PC-3 (cell line): ENCODE results near the gene MYO16. TPM values are rescaled to one million over a fixed set of nuclear protein-coding genes. Genes with fewer than 3 reads are reported as not detected.

Experiments
- ATAC-seq: fragments of 200-7000 bp; cut with Tn5 transposase; 2 replicates; pipeline ENCODE4 v1.9.1; 2020; ENCODE audit warnings: mild to moderate bottlenecking, moderate library complexity
- BruUV-seq: library from RNA; stranded (reverse); fragments of 400-500 nt; replicated peaks from 2 replicates; lab custom pipeline; 2021; lab: Mats Ljungman, UMichigan
- CTCF ChIA-PET: fragments of 300-600 bp; sonication (Branson Sonifier 250); formaldehyde crosslinking; loops from one replicate; lab custom pipeline; 2022; ENCODE audit warnings: antibody characterized with exemption; lab: Charles Lee
- POLR2A ChIA-PET: fragments of 300-600 bp; sonication (Branson Sonifier 250); formaldehyde crosslinking; loops from one replicate; lab custom pipeline; 2022; ENCODE audit warnings: antibody characterized with exemption; ENCODE audit not compliant: unreplicated experiment; lab: Charles Lee
- DNase-seq: peaks from one replicate; pipeline ENCODE4 v3.0.0-alpha.2; 2015
- H2AFZ ChIP-seq: fragments of 300-600 bp; sonication (generic); 2 replicates; pipeline ENCODE4 v1.6.0; 2016; ENCODE audit warnings: antibody characterized with exemption, low read length
- H3F3A ChIP-seq: fragments of 300-600 bp; sonication (generic); one replicate; pipeline ENCODE4 v1.6.0; 2017; ENCODE audit warnings: antibody characterized with exemption, low read length, control low read depth, mild to moderate bottlenecking; ENCODE audit not compliant: unreplicated experiment
- H3K27ac ChIP-seq: fragments of 300-600 bp; sonication (generic); 2 replicates; pipeline ENCODE4 v1.5.1; 2016; ENCODE audit warnings: mild to moderate bottlenecking, low read length
- H3K27me3 ChIP-seq: fragments of 300-600 bp; sonication (generic); 2 replicates; pipeline ENCODE4 v1.6.1; 2016; ENCODE audit warnings: low read length, mixed read lengths
- H3K36me3 ChIP-seq: fragments of 300-600 bp; sonication (generic); 2 replicates; pipeline ENCODE4 v1.6.1; 2016; ENCODE audit warnings: low read depth, mixed run types, low read length, mixed read lengths
- H3K4me1 ChIP-seq: fragments of 300-600 bp; sonication (generic); 2 replicates; pipeline ENCODE4 v1.5.1; 2016; ENCODE audit warnings: low read length; ENCODE audit not compliant: insufficient read depth
- H3K4me2 ChIP-seq: fragments of 300-600 bp; sonication (generic); 2 replicates; pipeline ENCODE4 v1.6.0; 2016; ENCODE audit warnings: low read length
- H3K4me3 ChIP-seq: fragments of 300-600 bp; sonication (generic); 2 replicates; pipeline ENCODE4 v1.5.1; 2016; ENCODE audit warnings: mild to moderate bottlenecking, low read length, mixed read lengths
- H3K79me2 ChIP-seq: fragments of 300-600 bp; sonication (generic); 2 replicates; pipeline ENCODE4 v1.6.1; 2017; ENCODE audit warnings: low read length, mixed read lengths
- H3K9ac ChIP-seq: fragments of 300-600 bp; sonication (generic); 2 replicates; pipeline ENCODE4 v1.6.0; 2016; ENCODE audit warnings: mild to moderate bottlenecking, low read length
- H3K9me2 ChIP-seq: fragments of 300-600 bp; sonication (generic); replicated peaks from 2 replicates; pipeline ENCODE4 v1.6.1; 2016; ENCODE audit warnings: mixed run types, low read length, mixed read lengths
- H3K9me3 ChIP-seq: fragments of 300-600 bp; sonication (generic); 2 replicates; pipeline ENCODE4 v1.6.1; 2016; ENCODE audit warnings: low read length, mixed read lengths
- H4K20me1 ChIP-seq: fragments of 300-600 bp; sonication (generic); 2 replicates; pipeline ENCODE4 v1.6.1; 2016; ENCODE audit warnings: low read length, mixed read lengths
- CTCF ChIP-seq: fragments of 300-600 bp; sonication (generic); conservative IDR thresholded peaks from 2 replicates; pipeline ENCODE4 v1.5.1; 2017; ENCODE audit warnings: antibody characterized with exemption, low read depth, mild to moderate bottlenecking, low read length
- EZH2 ChIP-seq: fragments of 300-600 bp; sonication (generic); IDR thresholded peaks from one replicate; pipeline ENCODE4 v1.6.1; 2017; ENCODE audit warnings: antibody characterized with exemption, mild to moderate bottlenecking, low read length; ENCODE audit not compliant: unreplicated experiment
- EZH2phosphoT487 ChIP-seq: fragments of 300-600 bp; sonication (generic); IDR thresholded peaks from 2 replicates; pipeline ENCODE4 v1.6.1; 2018; ENCODE audit warnings: mild to moderate bottlenecking, antibody characterized with exemption, low read length, borderline replicate concordance
- intact Hi-C: fragments of 100-400 bp; cut with micrococcal nuclease; formaldehyde crosslinking; loops from 2 replicates; pipeline ENCODE4 v1.9.0; 2023
- total RNA-seq: library from RNA; depleted of rRNA; stranded (reverse); fragments of >200 nt; gene quantifications from 2 replicates; pipeline ENCODE4 v1.2.3, GENCODE V29; 2014

MYO16 gene
- total RNA-seq, 1 experiment from 2014 or later = not detected

DNA sequence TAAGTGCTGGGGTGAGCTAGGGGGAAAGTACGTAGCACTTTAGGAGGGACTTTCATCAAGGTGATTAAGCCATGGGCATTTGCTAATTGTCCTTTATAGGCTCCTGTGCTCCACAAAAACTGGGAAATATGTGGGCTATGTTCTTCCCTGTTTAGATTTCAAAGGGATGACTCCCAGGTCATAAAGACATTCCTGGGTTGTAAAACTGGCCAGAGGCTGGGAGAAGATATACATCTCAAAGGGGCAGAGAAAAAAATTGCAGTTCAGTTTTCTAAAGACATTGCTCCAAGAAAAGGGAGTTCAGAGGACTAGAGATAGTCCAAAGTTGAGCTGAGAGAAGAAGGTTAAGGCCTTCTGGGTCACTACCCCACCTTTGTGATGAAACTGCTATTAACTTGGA lies 204.8 kb downstream of the MYO16 start:
- Histone ChIP-seq H3K9ac (no peak overlapping the region), H4K20me1 (no peaks in the 10 kb centered on the region), H3K9me3 (no peaks in the 10 kb centered on the region), H3K9me2 (no peaks in the 10 kb centered on the region), H3K36me3 (no peaks in the 10 kb centered on the region), H3K79me2 (no peaks in the 10 kb centered on the region), H3F3A (no peaks in the 10 kb centered on the region), H3K27me3 (no peaks in the 10 kb centered on the region), H3K4me3 (no peak overlapping the region), H2AFZ (no peak overlapping the region), H3K4me2 (no peak overlapping the region), H3K27ac (no peak overlapping the region), H3K4me1 (no peaks in the 10 kb centered on the region)
- ChIA-PET POLR2A (interaction anchor here (0.7 kb wide), 1 partner anchor 327 kb away, joined by 3 read pairs; no protein-coding TSS in a partner anchor), CTCF (no interaction called here)
- intact Hi-C loops = no loop called here
- no peak for TF ChIP-seq EZH2phosphoT487
- TF ChIP-seq EZH2 = no peak
- TF ChIP-seq CTCF = no peak
- no peak for ATAC-seq
- BruUV-seq = no TSS peak
- DNase-seq = peak; percentile 2

DNA sequence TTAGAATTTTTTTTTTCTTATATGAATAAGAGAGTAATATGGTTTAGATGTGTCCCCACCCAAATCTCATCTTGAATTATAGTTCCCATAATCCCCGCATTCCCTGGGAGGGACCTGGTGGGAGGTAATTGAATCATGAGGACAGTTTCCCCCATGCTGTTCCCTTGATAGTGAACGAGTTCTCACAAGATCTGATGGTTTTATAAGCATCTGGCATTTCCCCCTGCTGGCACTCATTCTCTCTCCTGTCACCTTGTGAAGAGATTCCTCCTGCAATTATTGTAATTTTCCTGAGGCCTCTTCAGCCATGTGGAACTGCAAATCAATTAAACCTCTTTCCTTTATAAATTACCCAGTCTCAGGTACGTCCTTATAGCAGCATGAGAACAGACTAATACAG lies 205.7 kb downstream of the MYO16 start:
- intact Hi-C loops = no loop called here
- Histone ChIP-seq H3K9me3 (no peaks in the 10 kb centered on the region), H3K9me2 (no peaks in the 10 kb centered on the region), H3K9ac (no peak overlapping the region), H3K27me3 (no peaks in the 10 kb centered on the region), H3F3A (no peaks in the 10 kb centered on the region), H2AFZ (no peak overlapping the region), H3K4me3 (no peak overlapping the region), H3K36me3 (no peaks in the 10 kb centered on the region), H3K4me2 (no peak overlapping the region), H3K79me2 (no peaks in the 10 kb centered on the region), H3K4me1 (no peaks in the 10 kb centered on the region), H4K20me1 (no peaks in the 10 kb centered on the region), H3K27ac (no peak overlapping the region)
- TF ChIP-seq EZH2 (no peak), CTCF (no peak), EZH2phosphoT487 (no peak)
- BruUV-seq = no TSS peak
- CTCF ChIA-PET = no interaction called here
- DNase-seq = no peak
- POLR2A ChIA-PET = no interaction called here
- ATAC-seq = no peak

GRCh38 chr13:108850691-108851090 lies 221.3 kb downstream of the MYO16 start:
- no peaks in the 10 kb centered on the region for H3K9me2 ChIP-seq
- no peaks in the 10 kb centered on the region for H3K4me1 ChIP-seq
- H4K20me1 ChIP-seq = no peaks in the 10 kb centered on the region
- intact Hi-C loops = no loop called here
- no peak overlapping the region for H3K4me3 ChIP-seq
- H3K79me2 ChIP-seq = no peaks in the 10 kb centered on the region
- H3K27ac ChIP-seq = no peak overlapping the region
- H3K9me3 ChIP-seq = no peaks in the 10 kb centered on the region
- H3F3A ChIP-seq = no peaks in the 10 kb centered on the region
- TF ChIP-seq EZH2 (no peak), CTCF (no peak), EZH2phosphoT487 (no peak)
- DNase-seq (no peak), ATAC-seq (no peak)
- H2AFZ ChIP-seq = no peak overlapping the region
- H3K36me3 ChIP-seq = no peaks in the 10 kb centered on the region
- BruUV-seq = no TSS peak
- ChIA-PET CTCF (no interaction called here), POLR2A (no interaction called here)
- peaks cover 34% of the 10 kb centered on the region for H3K27me3 ChIP-seq
- no peak overlapping the region for H3K4me2 ChIP-seq
- H3K9ac ChIP-seq = no peak overlapping the region
